Esophagus (tissue), 2 donors: ENCODE measurements around the gene CRB1. TPM values are rescaled to one million over a fixed set of nuclear protein-coding genes. Genes with fewer than 3 reads are reported as not detected.

Source experiments
- H3K27ac ChIP-seq, 2 donors: one replicate each; pipeline ENCODE4 v1.5.1; 2013; ENCODE audit warnings: low read depth in 2 of 2, mild to moderate bottlenecking in 2 of 2, inconsistent platforms in 1 of 2, low read length in 1 of 2, moderate library complexity in 1 of 2
- H3K27me3 ChIP-seq, 2 donors: one replicate each; pipeline ENCODE4 v1.6.1; 2013; ENCODE audit warnings: low read length in 2 of 2, control low read depth in 1 of 2, mild to moderate bottlenecking in 1 of 2; ENCODE audit not compliant: insufficient read depth in 2 of 2, control insufficient read depth in 1 of 2
- H3K36me3 ChIP-seq, 2 donors: one replicate each; pipeline ENCODE4 v1.6.1; 2013; ENCODE audit warnings: low read length in 1 of 2; ENCODE audit not compliant: control insufficient read depth in 2 of 2, insufficient read depth in 2 of 2
- H3K4me1 ChIP-seq, 2 donors: one replicate each; pipeline ENCODE4 v1.6.1; 2013; ENCODE audit warnings: low read length in 1 of 2; ENCODE audit not compliant: control insufficient read depth in 2 of 2, insufficient read depth in 2 of 2
- H3K4me3 ChIP-seq, 2 donors: one replicate each; pipeline ENCODE4 v1.5.1; 2013; ENCODE audit warnings: low read length in 2 of 2, mild to moderate bottlenecking in 2 of 2, low read depth in 1 of 2, moderate library complexity in 1 of 2
- H3K9me3 ChIP-seq, 2 donors: one replicate each; pipeline ENCODE4 v1.6.1; 2013; ENCODE audit warnings: mild to moderate bottlenecking in 2 of 2, low read depth in 1 of 2, low read length in 1 of 2, moderate library complexity in 1 of 2; ENCODE audit not compliant: control insufficient read depth in 2 of 2, insufficient read depth in 1 of 2
- WGBS, 2 donors: extraction: QIAGEN DNeasy Blood & Tissue Kit; methylation state at CpG; one replicate each; pipeline ENCODE4 v1.1.7; 2013; 5-methylcytosine and 5-hydroxymethylcytosine counted together
- polyA plus RNA-seq, 2 donors: library from polyadenylated mRNA; stranded (reverse); fragments of 200-250 nt; gene quantifications; one replicate each; pipeline ENCODE4 v1.2.3, GENCODE V29; 2013
- donor health status: healthy with polysubstance abuse.
- donor health status: Bipolar disorder and iron deficiency.

CRB1 gene
- polyA plus RNA-seq, 2 donors: 0.01 TPM; not detected in 1

DNA sequence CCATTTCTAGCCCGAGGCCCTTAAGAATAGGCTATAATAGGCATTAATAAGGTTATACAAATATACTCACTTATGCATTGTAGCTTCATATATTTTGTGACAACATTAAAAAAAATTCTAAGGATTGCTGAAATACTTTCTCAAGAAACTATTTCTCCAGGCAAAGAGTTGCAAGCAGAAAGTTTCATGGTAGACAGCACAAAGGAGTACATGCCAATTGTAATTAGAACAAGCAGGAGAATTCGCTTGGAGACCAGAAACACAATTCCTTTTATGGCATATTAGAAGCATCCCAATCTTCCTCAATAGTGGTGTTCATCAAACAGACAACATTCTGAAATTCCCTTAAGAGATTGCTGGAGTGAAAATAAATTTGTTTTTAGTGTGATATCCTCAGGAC lies 122.8 kb downstream of the CRB1 start:
- no peaks in the 10 kb centered on the region for H3K4me1 ChIP-seq
- no peak overlapping the region for H3K27ac ChIP-seq
- H3K9me3 ChIP-seq: no peaks in the 10 kb centered on the region
- H3K27me3 ChIP-seq: no peaks in the 10 kb centered on the region
- WGBS, 2 donors: 37 to 55% methylated on average over 2 of the region's 2 CpGs
- H3K36me3 ChIP-seq: no peaks in the 10 kb centered on the region
- no peak overlapping the region for H3K4me3 ChIP-seq

DNA sequence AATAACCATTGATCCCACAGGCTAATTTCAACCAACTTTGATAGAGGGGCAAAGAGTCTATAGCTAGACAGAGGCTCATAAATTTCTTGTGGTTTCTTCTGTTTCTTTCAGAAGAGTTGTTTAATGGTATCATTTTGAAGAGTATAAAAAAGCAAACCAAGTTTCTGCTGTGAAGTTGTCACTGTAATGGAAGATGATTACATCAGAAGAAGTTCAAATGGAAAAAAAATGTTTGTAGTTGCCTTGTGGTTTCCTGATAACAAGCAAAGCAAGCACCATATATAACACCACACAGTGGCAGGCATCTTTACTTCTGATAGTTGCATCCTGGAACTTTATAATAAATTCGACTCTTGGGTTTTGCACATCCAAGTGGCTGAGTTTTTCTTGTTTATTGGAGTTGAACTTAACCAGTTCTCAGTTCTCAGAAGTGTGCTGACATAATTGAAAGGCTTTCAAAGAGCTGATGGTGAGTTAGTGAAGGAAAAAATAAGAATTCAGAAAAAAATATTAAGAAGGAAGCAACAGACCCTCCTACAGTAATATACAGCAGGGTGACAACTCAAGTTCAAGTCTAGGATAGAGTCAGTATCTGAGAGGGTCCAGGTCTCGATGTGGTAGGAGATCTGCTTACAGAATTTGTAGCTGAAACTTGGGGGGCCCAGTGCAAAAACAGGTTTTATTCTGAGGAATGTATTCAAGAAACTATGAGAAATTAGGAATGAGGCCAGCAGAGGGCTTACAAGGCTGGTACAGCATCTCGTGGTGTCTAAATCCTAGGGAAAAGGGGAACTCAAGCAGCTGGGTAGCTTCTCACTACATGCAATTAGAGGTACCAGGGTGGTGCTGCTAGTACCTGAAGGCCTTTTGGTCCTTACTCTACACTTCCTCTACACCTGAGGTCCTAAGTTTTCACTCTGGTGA lies 123.5 kb downstream of the CRB1 start:
- H3K27ac ChIP-seq: no peak overlapping the region
- H3K27me3 ChIP-seq: no peaks in the 10 kb centered on the region
- H3K4me1 ChIP-seq: no peaks in the 10 kb centered on the region
- H3K9me3 ChIP-seq: no peaks in the 10 kb centered on the region
- H3K4me3 ChIP-seq: no peak overlapping the region
- WGBS, 2 donors: 58 to 60% methylated on average over 3 of the region's 3 CpGs
- no peaks in the 10 kb centered on the region for H3K36me3 ChIP-seq

DNA sequence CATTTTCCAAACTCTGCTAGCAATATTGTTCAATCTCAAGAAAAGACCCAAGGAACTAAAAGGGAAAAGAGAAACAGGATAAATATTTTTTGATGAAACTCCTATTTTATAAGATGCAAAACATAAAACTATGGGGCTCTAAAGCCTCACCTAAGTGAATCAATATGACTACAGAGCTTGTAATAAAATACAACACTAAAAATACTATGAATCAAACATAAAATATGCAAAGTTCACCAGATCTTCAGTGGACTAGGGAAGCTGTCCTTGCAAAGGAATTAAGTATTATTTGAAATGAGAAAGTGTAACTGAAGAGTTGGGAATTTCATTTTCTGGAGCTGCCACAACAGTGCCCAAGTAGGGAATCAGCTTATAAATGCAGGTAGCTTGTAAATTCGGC lies 124.5 kb downstream of the CRB1 start:
- 62 to 74% methylated on average over 1 of the region's 1 CpG for WGBS, 2 donors
- H3K4me3 ChIP-seq: no peak overlapping the region

DNA sequence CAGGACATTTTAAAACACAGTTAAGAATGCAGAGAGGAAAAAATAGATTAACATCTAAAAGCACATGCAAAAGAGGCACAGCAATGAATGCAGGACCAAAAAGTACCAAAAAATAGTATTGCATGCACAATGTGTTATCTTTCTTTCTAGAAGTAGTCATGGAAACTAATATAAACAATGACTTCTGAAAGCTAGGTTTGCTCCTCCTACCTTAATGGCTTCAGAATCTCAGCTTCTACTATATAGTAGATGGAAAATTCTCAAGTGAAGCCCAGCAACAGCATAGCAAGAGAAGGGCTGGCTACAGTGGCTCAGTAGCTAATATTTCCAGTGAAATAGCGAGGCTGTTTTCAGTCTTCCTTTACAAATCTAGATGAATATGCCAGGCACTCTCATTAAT lies 125.1 kb downstream of the CRB1 start:
- no peak overlapping the region for H3K4me3 ChIP-seq
- WGBS, 2 donors: 82 to 88% methylated on average over 1 of the region's 1 CpG
- no peaks in the 10 kb centered on the region for H3K9me3 ChIP-seq
- H3K27ac ChIP-seq: no peak overlapping the region
- H3K36me3 ChIP-seq: no peaks in the 10 kb centered on the region
- H3K4me1 ChIP-seq: no peaks in the 10 kb centered on the region
- H3K27me3 ChIP-seq: no peaks in the 10 kb centered on the region

More for the DNA sequence above, 124.5 kb downstream of the CRB1 start:
- H3K27ac ChIP-seq: no peak overlapping the region
- H3K4me1 ChIP-seq: no peaks in the 10 kb centered on the region
- no peaks in the 10 kb centered on the region for H3K27me3 ChIP-seq
- H3K9me3 ChIP-seq: no peaks in the 10 kb centered on the region
- no peaks in the 10 kb centered on the region for H3K36me3 ChIP-seq

DNA sequence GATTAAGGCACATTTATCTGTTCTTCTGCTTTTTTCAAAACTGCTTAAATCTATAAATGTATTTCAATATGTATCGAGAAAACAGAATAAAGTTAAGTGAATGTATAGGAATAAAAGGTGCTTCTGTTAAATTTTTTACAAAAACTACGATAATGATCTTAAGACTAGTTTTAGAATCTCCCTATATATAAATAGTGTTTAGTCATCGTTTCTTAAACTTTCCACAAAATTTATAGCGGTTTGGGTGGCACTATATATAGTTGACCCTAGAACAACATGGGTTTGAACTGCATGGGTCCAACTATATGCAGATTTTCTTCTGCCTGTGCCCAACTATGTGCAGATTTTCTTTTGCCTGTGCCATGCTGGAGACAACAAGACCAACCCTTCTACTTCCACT lies 125.7 kb downstream of the CRB1 start:
- Histone ChIP-seq H3K27me3 (no peaks in the 10 kb centered on the region), H3K4me1 (no peaks in the 10 kb centered on the region), H3K9me3 (no peaks in the 10 kb centered on the region), H3K4me3 (no peak overlapping the region), H3K36me3 (no peaks in the 10 kb centered on the region), H3K27ac (no peak overlapping the region)
- WGBS, 2 donors: 90 to 94% methylated on average over 4 of the region's 4 CpGs

DNA sequence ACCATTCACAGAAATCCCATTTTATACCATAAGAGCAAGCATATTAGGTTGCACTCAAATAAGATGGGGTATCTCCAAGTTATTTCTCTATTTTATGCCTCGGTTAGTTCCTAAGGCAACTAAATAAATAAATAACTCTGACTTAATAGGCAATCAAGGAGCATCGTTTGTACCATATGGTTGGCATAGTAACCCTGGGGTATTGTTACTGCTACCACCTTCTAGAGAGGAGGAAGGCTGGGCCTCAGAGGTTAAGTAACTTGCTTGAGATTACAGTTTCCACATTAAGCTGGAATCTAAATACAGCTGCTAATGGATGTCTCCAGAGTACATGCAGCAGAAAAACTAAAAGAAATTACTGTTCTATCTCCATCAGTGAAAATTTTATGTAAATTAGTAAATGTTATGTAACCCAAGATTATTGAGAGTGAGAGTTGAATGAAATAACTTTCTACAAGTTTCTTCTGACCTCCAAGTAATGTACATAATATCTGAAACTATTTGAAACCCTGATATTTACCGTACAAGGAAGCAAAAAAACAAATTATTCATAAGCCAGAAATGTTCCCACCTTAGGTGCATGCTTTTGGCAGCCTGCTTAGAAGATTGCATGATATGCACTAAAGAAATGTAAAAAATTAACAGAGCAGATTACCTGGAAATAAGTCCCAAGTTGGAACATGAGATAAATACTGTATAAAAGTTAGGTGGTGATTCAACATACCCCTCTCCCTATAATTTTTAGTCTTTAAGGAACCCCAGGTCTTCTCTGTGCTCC lies 127.0 kb downstream of the CRB1 start:
- WGBS, 2 donors: 59 to 65% methylated on average over 3 of the region's 3 CpGs
- Histone ChIP-seq H3K9me3 (no peaks in the 10 kb centered on the region), H3K4me1 (no peaks in the 10 kb centered on the region), H3K36me3 (no peaks in the 10 kb centered on the region), H3K4me3 (no peak overlapping the region), H3K27ac (no peak overlapping the region), H3K27me3 (no peaks in the 10 kb centered on the region)

DNA sequence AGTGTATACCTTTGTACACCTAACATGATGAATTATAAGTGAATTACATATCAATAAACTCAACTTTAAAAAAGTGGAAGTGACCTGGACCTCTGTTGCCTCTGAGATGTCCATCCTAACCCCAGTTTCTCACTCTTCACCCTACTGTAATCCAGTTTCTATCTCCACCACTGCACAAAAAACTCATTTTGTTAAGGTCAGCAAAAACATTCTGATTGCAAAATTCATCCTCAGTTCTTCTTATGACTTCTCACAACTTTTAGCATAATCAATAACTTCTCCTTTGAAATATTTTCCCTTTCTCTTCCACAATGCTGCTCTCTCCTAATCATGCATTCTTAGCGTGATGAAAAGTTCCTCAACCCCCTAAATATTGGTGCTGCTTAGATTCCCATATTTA lies 129.8 kb downstream of the CRB1 start:
- WGBS, 2 donors: 88 to 90% methylated on average over 1 of the region's 1 CpG
- no peaks in the 10 kb centered on the region for H3K36me3 ChIP-seq
- no peak overlapping the region for H3K27ac ChIP-seq
- H3K9me3 ChIP-seq: no peaks in the 10 kb centered on the region
- no peaks in the 10 kb centered on the region for H3K4me1 ChIP-seq
- H3K4me3 ChIP-seq: no peak overlapping the region
- no peaks in the 10 kb centered on the region for H3K27me3 ChIP-seq

DNA sequence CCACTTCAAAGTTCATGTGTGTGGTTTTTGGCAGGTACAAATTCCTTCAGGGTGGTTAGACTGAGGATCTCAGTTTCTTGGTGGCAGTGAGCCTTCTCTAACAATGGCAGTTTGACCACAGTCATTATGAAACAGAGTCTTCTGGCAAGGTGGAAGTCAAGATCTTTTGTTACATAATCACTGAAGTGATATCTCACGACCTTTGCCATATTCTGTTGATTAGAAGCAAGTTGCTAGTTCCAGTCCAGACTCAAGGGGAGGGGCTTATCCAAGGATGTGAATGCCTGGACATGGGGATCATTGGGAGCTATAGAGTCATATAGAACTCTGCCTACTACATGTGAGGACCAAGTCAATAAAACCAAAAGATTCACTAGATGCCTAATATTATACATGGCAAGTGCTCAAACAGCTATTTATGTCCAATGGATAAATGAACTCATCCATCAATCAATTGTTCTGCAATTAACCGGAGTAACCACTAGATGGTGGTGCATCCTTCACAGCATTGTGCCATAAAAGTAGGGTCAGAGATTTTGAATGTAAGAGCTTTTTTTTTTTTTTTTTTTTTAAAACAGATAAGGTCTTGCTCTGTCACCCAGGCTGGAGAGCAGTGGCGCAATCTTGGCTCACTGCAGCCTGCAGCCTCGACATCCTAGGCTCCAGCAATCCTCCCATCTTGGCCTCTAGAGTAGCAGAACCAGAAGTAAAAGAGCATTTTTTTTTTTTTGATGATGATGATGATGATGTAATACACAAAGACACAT lies 131.9 kb downstream of the CRB1 start:
- Histone ChIP-seq H3K27ac (no peak overlapping the region), H3K4me1 (no peaks in the 10 kb centered on the region), H3K4me3 (no peak overlapping the region), H3K36me3 (no peaks in the 10 kb centered on the region), H3K9me3 (no peaks in the 10 kb centered on the region), H3K27me3 (no peaks in the 10 kb centered on the region)
- 8 to 23% methylated on average over 4 of the region's 4 CpGs for WGBS, 2 donors

DNA sequence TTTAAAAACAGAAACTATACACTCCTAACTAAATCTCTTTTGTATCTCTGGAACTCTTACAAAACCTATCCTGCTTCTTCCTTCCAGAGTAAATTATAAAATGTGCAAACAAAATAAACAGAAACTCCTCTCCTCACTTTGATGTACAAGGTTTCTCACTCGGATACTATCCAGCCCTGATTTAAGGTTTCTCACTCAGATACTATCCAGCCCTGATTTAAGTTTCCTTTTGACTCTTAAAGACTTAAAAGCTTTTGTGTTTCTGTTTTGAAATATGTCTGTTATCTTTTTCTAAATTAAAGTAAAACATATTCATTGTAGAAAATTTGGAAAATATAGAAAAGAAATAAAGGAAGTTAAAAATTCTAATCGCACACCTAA lies 132.5 kb downstream of the CRB1 start:
- Histone ChIP-seq H3K27me3 (no peaks in the 10 kb centered on the region), H3K4me3 (no peak overlapping the region), H3K27ac (no peak overlapping the region), H3K4me1 (no peaks in the 10 kb centered on the region), H3K9me3 (no peaks in the 10 kb centered on the region), H3K36me3 (no peaks in the 10 kb centered on the region)
- WGBS, 2 donors: 66 to 71% methylated on average over 2 of the region's 2 CpGs
